K562 (cell line): ENCODE measurements around the gene DYNC1H1. TPM values are rescaled to one million over a fixed set of nuclear protein-coding genes. Genes with fewer than 3 reads are reported as not detected.
A peak's percentile ranks its signal among the peaks of the same experiment; 100 is the strongest.

Experiments
- CREB1 ChIP-seq, 2 experiments: sonication (generic) in 1 of 2; formaldehyde crosslinking in 1 of 2; IDR thresholded peaks; 2 replicates each; pipeline versions ENCODE4 v1.6.1 to v1.8.0; 2012 to 2022; ENCODE audit warnings: inconsistent platforms in 1 of 2, mild to moderate bottlenecking in 1 of 2, missing genetic modification reagents in 1 of 2, moderate library complexity in 1 of 2
- HNRNPL ChIP-seq: fragments of 200-400 bp; formaldehyde crosslinking; IDR thresholded peaks from 2 replicates; pipeline ENCODE4 v1.6.1; 2017; ENCODE audit warnings: low read depth, mild to moderate bottlenecking, low read length
- KAT7 ChIP-seq: sonication (generic); formaldehyde crosslinking; IDR thresholded peaks from 2 replicates; pipeline ENCODE4 v1.8.0; 2022; ENCODE audit warnings: missing genetic modification reagents, mild to moderate bottlenecking, borderline replicate concordance
- KDM4B ChIP-seq, 2 experiments: fragments of 450-650 bp in 1 of 2; sonication (generic) in 1 of 2; IDR thresholded peaks; 2 replicates each; pipeline ENCODE4 v1.6.1; 2016 to 2017; ENCODE audit warnings: borderline replicate concordance in 2 of 2, antibody characterized with exemption in 1 of 2, low read depth in 1 of 2, mild to moderate bottlenecking in 1 of 2
- LCOR ChIP-seq: sonication (generic); formaldehyde crosslinking; IDR thresholded peaks from 2 replicates; pipeline ENCODE4 v1.8.0; 2022; ENCODE audit warnings: mild to moderate bottlenecking, missing genetic modification reagents
- RCOR1 ChIP-seq, 2 experiments: IDR thresholded peaks; 2 replicates each; pipeline ENCODE4 v1.6.1; 2012; ENCODE audit warnings: low read depth in 2 of 2, low read length in 2 of 2, borderline replicate concordance in 1 of 2, improper control_type of control experiment in 1 of 2
- SAP30 ChIP-seq: fragments of 200-600 bp; sonication (generic); IDR thresholded peaks from 2 replicates; pipeline ENCODE4 v1.6.1; 2012; ENCODE audit warnings: borderline replicate concordance, low read depth, mild to moderate bottlenecking, moderate library complexity, low read length, control low read depth, inconsistent platforms; ENCODE audit not compliant: insufficient read depth, poor library complexity, severe bottlenecking
- SIN3B ChIP-seq: fragments of 450-650 bp; IDR thresholded peaks from 2 replicates; pipeline ENCODE4 v1.6.1; 2017; ENCODE audit warnings: low read depth, mild to moderate bottlenecking, moderate library complexity
- TSHZ1 ChIP-seq: fragments of 250-450 bp; sonication (Bioruptor Pico); IDR thresholded peaks from 2 replicates; pipeline ENCODE4 v1.4.0; 2020; ENCODE audit warnings: mild to moderate bottlenecking, moderate library complexity
- ZBTB1 ChIP-seq: sonication (generic); formaldehyde crosslinking; IDR thresholded peaks from 2 replicates; pipeline ENCODE4 v1.8.1; 2023; ENCODE audit warnings: missing genetic modification reagents, low read depth, mild to moderate bottlenecking, borderline replicate concordance
- ZNF133 ChIP-seq: fragments of 250-450 bp; sonication (Bioruptor Pico); IDR thresholded peaks from 2 replicates; pipeline ENCODE4 v1.4.0; 2020; ENCODE audit warnings: mild to moderate bottlenecking
- polyA plus RNA-seq, 8 experiments: library from polyadenylated mRNA; depleted of rRNA in 4 of 8; stranded (reverse) in 5 of 8; unstranded in 3 of 8; fragments of >200 nt; fragmentation: Nextera tagmentation in 2 of 8; fragmentation: Illumina TruSeq in 1 of 8; extraction: Ambion mirVana in 2 of 8; extraction: Trizol in 1 of 8; gene quantifications; 2 replicates each; pipeline versions ENCODE4 v1.2.1 to v1.2.3, GENCODE V29; 2011 to 2014; ENCODE audit warnings: inconsistent platforms in 1 of 8, missing spikeins in 1 of 8
- total RNA-seq, 7 experiments: library from RNA; depleted of rRNA in 6 of 7; stranded (reverse); fragments of >200 nt in 6 of 7; fragmentation: Illumina TruSeq in 2 of 7; extraction: Trizol in 2 of 7; gene quantifications; 2 replicates each; pipeline versions ENCODE4 v1.2.1 to v1.2.3, GENCODE V29; 2011 to 2021; ENCODE audit warnings: low replicate concordance in 1 of 7

Gene DYNC1H1
- total and polyA plus RNA-seq, 9 of the 15 experiments (the other 6 are each of a cell fraction or from before 2014, with no cell fraction given): 31.9 to 335 (median 115) TPM

GRCh38 chr14:101947904-101948665 is 16.3 kb upstream of the DYNC1H1 start (continued):
- TF ChIP-seq TSHZ1: no peak
- TF ChIP-seq CREB1 (IDR thresholded peaks at IDR 0.05): peak; percentile 100
- peak; percentile 99 for TF ChIP-seq CREB1 (CRISPR knock-in tag; IDR thresholded peaks at IDR 0.05)
- peak in 1 of 2 experiments; percentile 5; a peak in 1 of 4 replicates for TF ChIP-seq KDM4B (IDR thresholded peaks at IDR 0.05; ENCODE audit: borderline replicate concordance in 2 of 2, low read depth in 1 of 2)
- TF ChIP-seq LCOR (CRISPR knock-in tag): no peak
- no peak; a peak in 1 of 4 replicates for TF ChIP-seq RCOR1 (IDR thresholded peaks at IDR 0.05; ENCODE audit: borderline replicate concordance in 1 of 2, low read depth in 2 of 2, low read length in 2 of 2)
- TF ChIP-seq SIN3B: peak; percentile 97
- TF ChIP-seq ZBTB1 (CRISPR knock-in tag): no peak
- TF ChIP-seq HNRNPL: no peak
- TF ChIP-seq KAT7: no peak; the same call in 1 of the 2 replicates
- TF ChIP-seq ZNF133 (CRISPR knock-in tag): no peak
- peak; percentile 82 for TF ChIP-seq SAP30
- TF ChIP-seq, all 486 proteins: peak for 128
